Measurements from ENCODE around the gene POLR2E. TPM values are rescaled to one million over a fixed set of nuclear protein-coding genes. Genes with fewer than 3 reads are reported as not detected.
"Not testable (repeated sequence)": the region's sequence is repeated elsewhere in the genome, so short reads cannot be mapped to it uniquely, and the experiment has no call there.

POLR2E gene
- total RNA-seq, 4 donors from 2014 or later, result 117 to 228 (median 150) TPM

- Histone ChIP-seq H3K36me3 (peaks cover 0 to 100% of the 10 kb centered on the region in 2 donors), H3K9me3 (no peaks in the 10 kb centered on the region), H3K4me3 (no peak overlapping the region), H3K27ac (no peak overlapping the region), H3K27me3 (no peaks in the 10 kb centered on the region), H3K4me1 (peaks cover 0 to 17% (median under 1%) of the 10 kb centered on the region in 3 donors)
- TF ChIP-seq POLR2AphosphoS5 (IDR thresholded peaks at IDR 0.05), result peak; percentile 22
- TF ChIP-seq EP300 (IDR thresholded peaks at IDR 0.05), result no peak
- no peak for ATAC-seq
- 95% methylated on average over 12 of the region's 34 CpGs; no CpG with 5 or more reads in 1 of the 2 donors for WGBS, 2 donors (ENCODE audit: low coverage in 1 of 2)
Measured at GRCh38 chr19:1118999-1119398, 23.8 kb upstream of the POLR2E start.

DNA sequence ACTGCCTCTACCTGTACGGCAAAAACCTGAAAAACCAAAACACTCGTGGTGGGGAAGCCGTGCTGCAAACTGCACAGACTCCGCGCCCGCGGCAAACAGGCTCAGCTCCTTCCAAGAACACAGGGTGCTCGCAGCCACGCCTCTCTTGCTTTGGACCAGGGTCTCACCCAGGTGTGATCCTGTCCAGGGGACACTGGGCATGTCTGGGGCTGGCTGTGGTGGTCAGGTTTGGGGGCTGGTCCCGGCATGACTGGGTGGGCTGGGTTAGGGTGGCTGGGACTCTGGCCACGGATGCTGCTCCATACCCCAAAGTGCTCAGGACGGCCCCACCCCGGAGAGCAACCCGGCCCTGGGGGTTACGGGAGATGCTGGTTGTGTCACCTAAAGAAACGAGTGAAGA lies 22.5 kb upstream of the POLR2E start:
- H3K4me3 ChIP-seq, result no peak overlapping the region
- no peak for ATAC-seq
- H3K9me3 ChIP-seq, result no peaks in the 10 kb centered on the region
- TF ChIP-seq POLR2A (IDR thresholded peaks at IDR 0.05) (no peak), POLR2AphosphoS5 (IDR thresholded peaks at IDR 0.05) (no peak), EP300 (IDR thresholded peaks at IDR 0.05) (no peak)
- TF ChIP-seq, protein P1, sequence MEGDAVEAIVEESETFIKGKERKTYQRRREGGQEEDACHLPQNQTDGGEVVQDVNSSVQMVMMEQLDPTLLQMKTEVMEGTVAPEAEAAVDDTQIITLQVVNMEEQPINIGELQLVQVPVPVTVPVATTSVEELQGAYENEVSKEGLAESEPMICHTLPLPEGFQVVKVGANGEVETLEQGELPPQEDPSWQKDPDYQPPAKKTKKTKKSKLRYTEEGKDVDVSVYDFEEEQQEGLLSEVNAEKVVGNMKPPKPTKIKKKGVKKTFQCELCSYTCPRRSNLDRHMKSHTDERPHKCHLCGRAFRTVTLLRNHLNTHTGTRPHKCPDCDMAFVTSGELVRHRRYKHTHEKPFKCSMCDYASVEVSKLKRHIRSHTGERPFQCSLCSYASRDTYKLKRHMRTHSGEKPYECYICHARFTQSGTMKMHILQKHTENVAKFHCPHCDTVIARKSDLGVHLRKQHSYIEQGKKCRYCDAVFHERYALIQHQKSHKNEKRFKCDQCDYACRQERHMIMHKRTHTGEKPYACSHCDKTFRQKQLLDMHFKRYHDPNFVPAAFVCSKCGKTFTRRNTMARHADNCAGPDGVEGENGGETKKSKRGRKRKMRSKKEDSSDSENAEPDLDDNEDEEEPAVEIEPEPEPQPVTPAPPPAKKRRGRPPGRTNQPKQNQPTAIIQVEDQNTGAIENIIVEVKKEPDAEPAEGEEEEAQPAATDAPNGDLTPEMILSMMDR (IDR thresholded peaks at IDR 0.05), result no peak
- no CpG with 5 or more reads among the region's 16 CpGs for WGBS, 2 donors (ENCODE audit: low coverage in 1 of 2)
- H3K36me3 ChIP-seq, result peaks cover 0 to 95% of the 10 kb centered on the region in 2 donors
- no peaks in the 10 kb centered on the region for H3K27me3 ChIP-seq
- no peak overlapping the region for H3K27ac ChIP-seq
- H3K4me1 ChIP-seq, result peaks cover 0 to 17% (median 13%) of the 10 kb centered on the region in 3 donors

GRCh38 chr19:1116726-1117581 lies 21.8 kb upstream of the POLR2E start:
- Histone ChIP-seq H3K9me3 (no peaks in the 10 kb centered on the region), H3K36me3 (peaks cover 0 to 95% of the 10 kb centered on the region in 2 donors), H3K4me1 (peaks cover 0 to 24% (median 17%) of the 10 kb centered on the region in 3 donors), H3K4me3 (no peak overlapping the region), H3K27me3 (no peaks in the 10 kb centered on the region), H3K27ac (no peak overlapping the region)
- ATAC-seq, result no peak
- TF ChIP-seq EP300 (IDR thresholded peaks at IDR 0.05) (no peak), POLR2A (IDR thresholded peaks at IDR 0.05) (no peak), POLR2AphosphoS5 (IDR thresholded peaks at IDR 0.05) (no peak)
- TF ChIP-seq, protein P1 (IDR thresholded peaks at IDR 0.05), result no peak
- WGBS, 2 donors (ENCODE audit: low coverage in 1 of 2), result no CpG with 5 or more reads among the region's 52 CpGs

DNA sequence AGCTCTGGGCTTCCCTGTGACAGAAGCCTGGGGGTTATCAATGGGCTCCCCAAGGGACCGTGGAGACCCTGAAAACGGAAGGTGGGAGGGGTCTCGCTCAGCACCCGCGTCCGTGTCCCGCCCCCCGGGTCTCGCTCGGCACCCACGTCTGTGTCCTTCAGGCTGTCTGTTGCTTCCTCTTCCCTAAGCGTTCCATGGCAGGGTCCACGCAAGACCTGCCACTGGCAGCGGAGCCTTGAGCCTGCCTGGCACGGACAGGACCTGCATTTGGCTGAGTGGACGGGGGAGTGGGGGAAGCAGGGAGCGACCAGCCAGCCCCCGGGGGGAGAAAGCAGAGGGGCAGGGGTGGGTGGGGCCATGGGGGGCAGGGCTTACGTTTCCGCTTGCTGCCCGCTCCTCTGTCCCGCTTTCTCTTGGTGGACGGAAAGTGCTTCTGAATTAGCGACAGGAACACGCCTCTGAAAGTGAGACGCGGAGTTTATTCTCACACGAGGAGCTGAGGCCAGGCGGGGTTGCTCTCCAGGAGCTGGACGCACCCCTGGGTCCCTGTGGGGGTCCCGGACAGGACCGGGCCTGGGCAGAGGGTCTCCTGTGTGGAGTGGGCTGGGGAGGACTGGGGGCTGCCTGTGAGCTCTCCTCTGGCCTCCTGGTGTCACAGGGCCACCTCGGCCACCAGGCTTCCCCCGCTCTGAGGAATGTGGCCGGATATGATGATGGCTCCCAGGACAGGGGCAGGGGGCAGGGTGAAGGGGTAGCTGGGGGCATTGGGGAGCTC lies 20.7 kb upstream of the POLR2E start:
- no peak for TF ChIP-seq EP300 (IDR thresholded peaks at IDR 0.05)
- no peak for TF ChIP-seq POLR2AphosphoS5 (IDR thresholded peaks at IDR 0.05)
- TF ChIP-seq POLR2A (IDR thresholded peaks at IDR 0.05), result no peak
- TF ChIP-seq, protein P1 (IDR thresholded peaks at IDR 0.05), result no peak
- 93% methylated on average over 8 of the region's 35 CpGs; no CpG with 5 or more reads in 1 of the 2 donors for WGBS, 2 donors (ENCODE audit: low coverage in 1 of 2)
- peaks cover 0 to 95% of the 10 kb centered on the region in 2 donors for H3K36me3 ChIP-seq
- H3K27ac ChIP-seq, result no peak overlapping the region
- H3K9me3 ChIP-seq, result no peaks in the 10 kb centered on the region
- no peak for ATAC-seq
- H3K4me3 ChIP-seq, result no peak overlapping the region
- H3K27me3 ChIP-seq, result no peaks in the 10 kb centered on the region
- peaks cover 0 to 29% (median 17%) of the 10 kb centered on the region in 3 donors for H3K4me1 ChIP-seq

DNA sequence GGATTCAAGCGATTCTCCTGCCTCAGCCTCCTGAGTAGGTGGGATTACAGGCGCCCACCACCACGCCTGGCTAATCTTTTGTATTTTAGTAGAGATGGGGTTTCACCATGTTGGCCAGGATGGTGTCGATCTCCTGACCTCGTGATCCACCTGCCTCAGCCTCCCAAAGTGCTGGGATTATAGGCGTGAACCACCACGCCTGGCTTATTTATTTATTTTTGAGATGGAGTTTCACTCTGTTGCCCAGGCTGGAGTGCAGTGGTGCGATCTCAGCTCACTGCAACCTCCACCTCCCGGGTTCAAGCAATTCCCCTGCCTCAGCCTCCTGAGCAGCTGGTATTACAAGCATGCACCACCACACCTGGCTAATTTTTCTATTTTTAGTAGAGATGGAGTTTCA lies 19.6 kb upstream of the POLR2E start:
- H3K4me3 ChIP-seq, ATAC-seq, H3K27me3 ChIP-seq, H3K9me3 ChIP-seq: not testable (repeated sequence)
- H3K36me3 ChIP-seq, result peaks cover 0 to 95% of the 10 kb centered on the region in 2 donors
- 85 to 93% methylated on average over 5 to 6 of the region's 9 CpGs for WGBS, 2 donors (ENCODE audit: low coverage in 1 of 2)
- peaks cover 0 to 29% (median 17%) of the 10 kb centered on the region in 3 donors for H3K4me1 ChIP-seq
- H3K27ac ChIP-seq, result peak overlapping the region in 1 of 4 donors; percentile 77
